Activated T-cell treated with anti-CD3 and anti-CD28 coated beads, Interleukin-2, amount 50 U/mL, for 48 hours (primary cell): Measurements from ENCODE around the gene COTL1.
"Not testable (repeated sequence)": the region's sequence is repeated elsewhere in the genome, so short reads cannot be mapped to it uniquely, and the experiment has no call there.

Source experiments
- DNase-seq, 2 experiments: peaks; one replicate each; pipeline ENCODE4 v3.0.0-alpha.2; 2020

COTL1 gene

GRCh38 chr16:84526794-84527531 lies 90.9 kb downstream of the COTL1 start:
- DNase-seq = no peak

GRCh38 chr16:84524941-84525581 lies 92.8 kb downstream of the COTL1 start:
- DNase-seq = not testable (repeated sequence)

GRCh38 chr16:84524346-84524920 lies 93.4 kb downstream of the COTL1 start:
- no peak for DNase-seq

- no peak for DNase-seq
Observed at GRCh38 chr16:84521497-84521770, 96.4 kb downstream of the COTL1 start.

GRCh38 chr16:84520725-84521496 lies 97.0 kb downstream of the COTL1 start:
- DNase-seq = no peak

- peak; percentile 46 to 57 for DNase-seq
Observed at GRCh38 chr16:84519855-84520254, 98.0 kb downstream of the COTL1 start.

GRCh38 chr16:84518804-84519341 lies 99.0 kb downstream of the COTL1 start:
- DNase-seq = peak; percentile 69 to 72

- DNase-seq = not testable (repeated sequence)
Observed at GRCh38 chr16:84518220-84518619, 99.7 kb downstream of the COTL1 start.

- no peak for DNase-seq
Observed at GRCh38 chr16:84517366-84517765, 100.5 kb downstream of the COTL1 start.
